GM21786 (cell line): ENCODE measurements around the gene PANK2.
A peak's percentile ranks its signal among the peaks of the same experiment; 100 is the strongest.
"Not testable (repeated sequence)": the region's sequence is repeated elsewhere in the genome, so short reads cannot be mapped to it uniquely, and the experiment has no call there.

Experiments used
- ATAC-seq: cut with Tn5 transposase; IDR thresholded peaks from one replicate; pipeline ENCODE4 v1.9.1; 2021; ENCODE audit not compliant: unreplicated experiment

Gene PANK2

DNA sequence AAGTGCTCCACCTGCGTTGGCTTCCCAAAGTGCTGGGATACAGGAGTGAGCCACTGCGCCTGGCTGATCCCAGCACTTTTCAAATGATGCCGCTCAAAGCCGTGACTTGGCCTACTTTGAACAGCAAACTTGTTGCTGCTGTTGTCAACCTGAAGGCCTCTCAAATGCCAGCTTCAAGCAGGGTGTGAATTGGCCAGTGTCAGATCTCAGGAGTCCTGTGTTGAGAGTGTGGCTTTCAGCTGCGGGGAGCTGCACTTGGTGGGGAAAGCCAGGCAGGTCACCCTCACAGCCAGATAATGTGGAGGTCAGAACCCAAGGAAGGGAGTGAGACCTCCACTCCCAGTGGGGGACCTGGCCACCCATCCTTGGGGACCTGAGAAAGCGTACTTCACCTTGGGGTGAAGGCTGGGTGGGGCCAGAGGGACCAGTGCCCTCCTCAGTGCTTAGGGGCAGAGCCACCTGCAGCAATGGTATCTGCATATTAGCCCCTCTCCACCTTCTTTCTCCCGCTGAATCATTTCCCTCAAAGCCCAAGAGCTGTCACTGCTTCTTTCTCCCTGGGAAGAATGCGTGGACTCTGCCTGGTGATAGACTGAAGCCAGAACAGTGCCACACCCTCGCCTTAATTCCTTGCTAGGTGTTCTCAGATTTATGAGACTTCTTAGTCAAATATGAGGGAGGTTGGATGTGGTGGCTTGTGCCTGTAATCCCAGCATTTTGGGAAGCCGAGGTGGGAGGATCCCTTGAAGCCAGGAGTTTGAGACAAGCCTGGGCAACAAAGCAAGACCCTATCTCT is 19.1 kb upstream of the PANK2 start:
- no peak for ATAC-seq

DNA sequence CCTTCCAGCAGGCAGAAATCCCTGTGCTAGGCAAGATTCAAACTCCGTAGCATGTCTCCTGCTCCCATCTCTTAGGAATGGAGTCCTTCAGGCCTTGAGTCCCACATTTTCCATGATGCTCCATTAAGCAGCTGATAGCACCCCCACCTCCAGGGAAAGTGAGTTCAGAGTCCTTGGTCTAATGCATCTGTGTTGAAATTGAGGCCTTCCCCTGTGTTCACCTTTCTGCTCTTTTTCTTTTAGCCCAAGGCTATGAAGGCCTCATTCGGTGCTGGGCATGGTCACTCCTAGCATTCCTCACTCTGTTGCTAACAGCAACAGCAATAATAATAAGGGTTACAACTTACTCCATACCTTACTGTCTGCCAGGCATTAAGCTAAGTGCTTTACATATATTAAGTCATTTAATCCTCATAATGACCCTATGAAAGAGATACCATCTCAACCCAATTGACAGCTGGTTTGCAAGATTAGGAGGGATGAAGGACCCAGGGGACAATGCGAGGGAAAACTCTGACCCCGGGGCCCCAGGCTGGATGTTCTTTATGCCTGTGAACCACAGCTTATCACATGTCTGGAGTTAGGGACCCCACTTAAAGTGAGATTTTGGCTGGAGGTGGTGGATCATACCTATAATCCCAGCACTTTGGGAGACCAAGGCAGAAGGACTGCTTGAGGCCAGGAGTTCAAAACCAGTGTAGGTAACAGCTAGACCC is 17.5 kb upstream of the PANK2 start:
- no peak for ATAC-seq

DNA sequence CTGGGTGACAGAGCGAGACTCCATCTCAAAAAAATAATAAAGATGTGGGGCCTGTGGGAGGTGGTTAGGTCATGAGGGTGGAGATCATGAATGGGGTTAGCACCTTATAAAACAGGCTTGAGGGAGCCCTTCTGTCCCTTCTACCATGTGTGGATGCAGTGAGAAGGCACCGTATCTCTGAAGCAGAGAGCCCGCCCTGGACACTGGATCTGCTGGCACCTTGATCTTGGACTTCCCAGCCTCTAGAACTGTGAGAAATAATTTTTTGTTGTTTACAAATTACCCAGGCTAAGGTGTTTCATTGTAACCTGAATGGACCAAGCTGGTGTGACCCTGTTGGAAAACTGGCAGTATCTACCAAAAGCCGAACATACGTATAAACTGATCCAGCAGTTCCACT is 15.7 kb upstream of the PANK2 start:
- ATAC-seq = no peak

DNA sequence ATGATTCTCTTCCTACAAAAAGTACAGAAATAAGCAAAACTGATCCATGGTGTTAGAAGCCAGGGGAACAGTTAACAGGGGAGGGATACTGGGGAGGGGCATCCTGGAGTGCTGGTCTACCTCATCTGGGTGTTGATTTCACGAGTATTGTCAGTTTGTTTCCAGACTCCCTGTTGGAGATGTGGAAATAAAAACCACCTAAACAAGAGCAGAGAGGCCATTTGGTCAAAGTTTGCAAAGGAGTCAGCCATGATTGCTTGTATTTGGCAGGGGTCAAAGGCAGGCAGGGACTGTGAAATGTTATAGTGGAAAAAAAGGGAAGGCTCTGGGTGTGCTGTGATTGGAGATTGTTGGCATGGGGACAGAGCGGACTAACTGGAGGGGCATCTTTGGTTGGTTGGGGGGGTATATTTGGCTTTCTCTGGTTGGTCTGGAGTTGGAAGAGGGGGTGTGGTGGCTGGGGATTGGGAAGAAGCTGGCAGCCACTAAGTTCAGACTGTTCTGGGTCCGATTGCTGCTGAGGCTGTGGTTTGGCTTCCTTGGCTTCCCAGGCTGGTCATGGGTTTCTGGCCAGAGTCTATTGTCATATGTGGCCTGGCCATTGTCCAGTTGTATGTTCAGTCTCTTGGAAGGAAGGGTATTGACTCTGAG is 14.9 kb upstream of the PANK2 start:
- ATAC-seq = no peak

DNA sequence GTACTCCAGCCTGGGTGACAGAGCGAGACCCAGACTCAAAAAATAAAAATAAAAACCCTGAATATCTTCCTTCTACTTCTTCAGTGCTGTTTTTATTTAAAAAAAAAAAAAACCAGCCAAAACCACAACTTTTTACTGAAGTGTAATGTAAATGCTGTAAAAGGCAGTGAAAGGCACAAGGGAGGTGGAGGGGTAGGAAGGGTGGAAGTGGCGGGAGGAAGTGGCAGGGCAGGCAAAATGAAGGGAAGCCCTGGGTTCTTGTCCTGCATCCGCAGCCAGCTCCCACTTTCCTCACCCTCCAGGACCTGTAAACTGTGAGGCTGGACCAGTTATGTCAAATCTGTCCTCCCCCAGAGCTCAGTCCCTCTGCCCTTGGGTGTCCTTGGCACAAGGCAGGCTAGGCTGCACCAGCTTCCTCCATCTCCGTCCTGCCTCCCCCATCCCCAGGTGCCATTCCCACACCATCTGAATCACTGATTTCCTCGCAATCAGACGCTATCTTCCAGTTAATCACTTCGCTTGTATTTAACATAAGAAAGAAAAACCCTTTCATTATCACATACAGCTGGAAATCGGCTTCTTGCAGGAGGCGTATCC is 13.7 kb upstream of the PANK2 start:
- no peak for ATAC-seq

DNA sequence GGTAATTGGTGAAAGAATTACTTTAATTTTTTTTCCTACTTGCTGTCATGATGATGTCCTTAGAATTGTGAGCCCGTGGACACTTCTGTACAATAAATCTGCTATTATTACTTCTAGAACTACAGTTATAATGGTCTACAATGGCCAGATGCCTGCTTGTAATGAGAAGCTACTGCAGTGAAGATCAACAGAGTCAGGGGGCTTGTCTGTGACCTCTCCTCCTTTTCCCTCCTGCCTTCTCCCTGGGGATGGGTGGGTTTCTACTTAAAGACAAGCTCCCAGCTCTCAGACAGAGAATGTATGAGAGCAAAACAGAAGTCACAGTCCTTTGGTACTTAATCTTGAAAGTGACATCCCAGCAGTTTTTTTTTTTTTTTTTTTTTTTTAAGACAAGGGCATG is 13.2 kb upstream of the PANK2 start:
- ATAC-seq = no peak

DNA sequence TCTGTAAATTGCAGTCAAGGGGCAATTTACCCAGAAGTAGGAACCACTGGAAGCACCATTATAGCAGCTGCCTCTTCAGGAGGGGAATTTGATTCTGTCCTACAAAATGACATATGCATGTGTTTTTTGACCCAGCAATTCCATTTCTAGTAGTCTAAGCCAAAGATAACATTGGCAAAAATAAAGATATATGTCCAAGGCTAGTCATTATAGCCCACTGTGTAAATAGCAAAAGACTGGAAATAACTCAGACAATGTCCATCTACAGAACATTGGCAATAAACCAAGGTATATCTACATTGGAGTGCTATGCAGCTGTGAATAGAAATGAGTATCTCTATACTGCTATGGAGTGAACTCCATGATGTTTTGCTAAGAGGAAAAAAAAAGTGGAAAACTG is 12.5 kb upstream of the PANK2 start:
- no peak for ATAC-seq

DNA sequence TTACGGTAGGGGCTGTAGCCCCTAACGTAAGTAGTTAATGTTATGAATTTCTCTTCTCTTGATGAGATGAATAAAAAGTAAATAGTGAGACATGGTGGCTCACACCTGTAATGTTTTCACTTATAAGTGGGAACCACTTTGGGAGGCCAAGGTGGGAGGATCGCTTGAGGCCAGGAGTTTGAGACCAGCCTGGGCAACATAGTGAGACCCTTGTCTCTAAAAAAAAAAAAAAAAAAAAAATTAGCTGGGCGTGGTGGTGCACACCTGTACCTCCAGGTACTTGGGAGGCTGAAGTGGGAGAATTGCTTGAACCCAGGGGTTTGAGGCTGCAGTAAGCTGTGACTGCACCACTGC is 10.3 kb upstream of the PANK2 start:
- ATAC-seq = not testable (repeated sequence)

DNA sequence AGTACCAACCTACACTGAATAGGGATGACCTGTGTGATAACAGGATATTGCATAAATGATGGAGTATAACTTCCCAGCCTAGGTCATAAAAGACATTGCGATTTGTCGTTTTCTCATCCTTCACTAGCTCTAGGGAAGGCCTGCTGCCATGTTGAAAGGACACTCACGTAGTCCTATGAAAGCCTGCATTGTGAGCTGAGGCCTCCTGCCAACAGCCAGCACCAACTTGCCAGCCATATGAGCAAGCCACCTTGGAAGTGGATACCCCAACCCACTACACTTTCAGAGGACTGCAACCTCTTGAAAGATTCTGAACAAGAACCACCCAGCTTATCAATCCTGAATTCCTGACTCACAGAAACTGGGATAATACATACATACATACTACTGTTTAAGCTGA is 3.5 kb upstream of the PANK2 start:
- no peak for ATAC-seq

DNA sequence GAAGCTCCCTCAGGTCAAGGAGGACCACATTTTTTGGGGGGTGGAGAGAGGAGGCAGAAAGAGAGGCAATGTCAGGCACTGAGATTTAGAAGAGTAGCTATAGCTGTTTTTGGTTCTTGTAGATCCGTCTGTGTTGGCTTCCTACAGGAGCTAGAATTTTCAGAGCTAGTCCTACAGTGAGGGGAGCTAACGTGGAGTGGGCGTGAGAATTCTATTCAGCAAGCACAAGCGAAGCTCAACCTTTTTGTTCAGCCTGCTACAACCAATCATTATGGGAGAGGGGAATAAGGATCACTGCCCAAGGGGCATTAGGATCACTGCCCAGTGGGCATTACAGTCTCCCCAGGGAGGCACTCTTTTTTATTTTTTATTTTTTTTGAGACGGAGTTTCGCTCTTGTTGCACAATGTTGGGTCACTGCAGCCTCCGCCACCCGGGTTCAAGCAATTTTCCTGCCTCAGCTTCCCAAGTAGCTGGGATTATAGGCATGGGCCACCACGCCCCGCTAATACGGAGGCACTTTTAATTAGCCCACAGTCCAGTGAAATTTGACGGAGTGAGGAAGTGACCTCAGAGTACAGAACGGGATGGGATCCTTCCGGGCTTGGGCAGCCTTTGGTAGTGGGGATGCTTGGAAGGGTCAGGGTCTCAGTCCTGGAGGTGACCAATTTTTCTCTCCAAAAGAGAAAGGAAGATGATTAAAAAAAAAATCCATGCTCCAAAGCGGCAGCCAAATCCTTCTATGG is 1.1 kb upstream of the PANK2 start:
- ATAC-seq = no peak

DNA sequence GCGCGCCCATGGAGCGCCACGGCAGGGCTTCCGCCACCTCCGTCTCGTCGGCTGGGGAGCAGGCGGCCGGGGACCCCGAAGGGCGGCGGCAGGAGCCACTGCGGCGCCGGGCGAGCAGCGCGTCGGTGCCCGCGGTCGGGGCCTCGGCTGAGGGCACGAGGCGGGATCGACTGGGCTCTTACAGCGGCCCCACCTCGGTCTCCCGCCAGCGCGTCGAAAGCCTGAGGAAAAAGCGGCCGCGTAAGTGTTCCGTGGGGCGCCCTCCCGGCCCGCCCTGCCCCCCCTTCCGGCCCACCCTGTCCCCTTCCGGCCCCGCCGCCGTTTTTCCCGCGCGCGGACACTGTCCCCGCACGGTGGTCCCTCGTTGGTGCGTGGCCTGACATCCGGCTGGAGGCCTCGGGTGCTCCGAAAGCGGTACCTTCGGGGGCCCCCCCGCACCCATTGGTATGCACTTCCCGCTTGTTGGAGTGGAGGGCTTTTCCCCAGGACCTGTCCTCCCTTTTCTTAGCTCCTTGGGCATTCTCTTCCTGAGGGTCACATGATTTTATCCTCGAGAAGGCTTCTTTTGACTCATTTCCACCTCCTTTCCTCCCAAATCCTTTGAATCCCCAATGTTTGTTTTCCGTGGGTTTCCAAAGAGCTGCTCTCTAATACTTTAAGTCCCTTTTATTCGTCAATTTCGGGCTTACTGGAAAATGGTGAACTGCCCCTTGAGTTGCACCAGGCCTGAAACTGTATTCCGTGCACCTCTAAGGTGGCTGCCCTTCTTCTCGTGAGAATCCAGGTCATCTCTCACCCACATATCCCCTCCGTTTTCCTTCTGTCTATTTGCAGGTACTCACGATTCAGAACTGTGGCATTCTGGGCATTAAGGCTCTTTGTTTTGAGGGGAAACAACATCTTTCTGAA is 556 bp downstream of the PANK2 start:
- peak; percentile 24 for ATAC-seq

DNA sequence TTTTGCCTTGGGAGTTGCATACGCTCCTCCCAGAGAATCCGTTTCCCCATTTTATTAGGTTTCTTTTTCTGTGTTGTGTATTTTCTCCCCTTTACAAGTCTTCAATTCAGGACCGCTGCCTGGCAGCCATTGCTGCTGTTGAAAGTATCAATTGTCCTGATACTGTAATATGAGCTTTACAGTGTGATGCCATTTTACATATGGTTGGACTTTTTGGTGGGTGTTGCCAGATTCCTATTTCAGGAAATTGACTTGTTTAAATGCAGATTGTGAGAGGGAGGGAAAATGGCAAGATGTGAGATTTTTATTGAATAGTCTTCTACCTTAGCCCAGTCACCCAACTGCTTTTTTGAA is 1.2 kb downstream of the PANK2 start:
- no peak for ATAC-seq

DNA sequence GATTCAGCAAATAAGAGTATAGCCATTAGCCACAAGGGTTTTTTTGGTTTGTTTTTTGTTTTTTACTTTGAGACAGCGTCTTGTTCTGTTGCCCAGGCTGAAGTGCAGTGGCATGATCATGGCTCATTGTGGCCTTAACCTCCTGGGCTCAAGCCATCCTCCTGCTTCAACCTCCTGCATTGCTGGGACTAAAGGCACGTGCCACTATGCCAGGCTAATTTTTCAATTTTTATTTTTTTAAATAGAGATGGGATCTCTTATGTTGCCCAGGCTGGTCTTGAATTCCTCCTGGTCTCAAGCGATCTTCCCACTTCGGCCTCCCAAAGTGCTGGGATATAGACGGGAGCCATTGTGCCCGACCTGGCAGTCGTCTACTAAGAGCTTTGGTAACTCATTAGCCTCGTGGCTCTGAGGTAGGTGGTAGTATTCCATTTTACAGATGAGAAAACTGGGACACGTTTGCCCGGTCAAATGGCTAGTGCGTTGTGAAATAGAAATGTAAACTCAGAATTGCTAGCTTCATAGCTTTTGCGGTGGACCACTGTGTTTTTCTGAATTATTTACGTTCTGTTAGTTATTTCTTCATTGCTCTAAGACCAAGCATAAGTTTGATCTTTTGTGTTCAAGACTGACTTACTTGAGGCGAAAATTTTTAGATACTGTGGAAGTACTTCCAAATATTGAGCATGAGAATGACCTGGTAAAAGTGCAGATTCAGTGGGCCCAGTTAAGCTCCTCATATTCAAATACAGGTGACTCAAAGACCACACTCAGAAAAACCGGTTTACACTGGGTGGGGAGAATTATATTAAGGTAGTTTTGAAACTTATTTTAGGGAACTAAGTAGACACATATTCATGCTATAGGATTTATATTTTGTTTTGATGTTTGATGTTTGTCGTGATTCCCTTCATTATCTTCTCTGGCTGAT is 2.1 kb downstream of the PANK2 start:
- no peak for ATAC-seq

DNA sequence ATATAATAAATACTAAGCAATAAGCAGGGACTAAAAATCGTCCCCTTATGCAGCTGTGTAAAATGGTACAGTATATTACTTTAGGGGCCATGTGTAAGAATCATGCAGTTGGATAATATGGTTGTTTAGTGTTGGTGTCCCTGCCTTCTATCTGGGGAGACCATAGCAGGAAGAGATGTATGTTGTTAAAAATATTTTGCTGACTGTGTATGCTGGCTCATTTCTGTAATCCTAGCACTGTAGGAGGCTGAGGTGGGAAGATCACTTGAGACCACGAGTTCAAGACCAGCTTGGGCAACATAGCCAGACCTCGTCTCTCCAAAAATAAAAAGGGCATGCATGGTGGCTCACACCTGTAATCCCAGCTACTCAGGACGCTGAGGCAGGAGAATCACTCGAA is 5.6 kb downstream of the PANK2 start:
- ATAC-seq = no peak

DNA sequence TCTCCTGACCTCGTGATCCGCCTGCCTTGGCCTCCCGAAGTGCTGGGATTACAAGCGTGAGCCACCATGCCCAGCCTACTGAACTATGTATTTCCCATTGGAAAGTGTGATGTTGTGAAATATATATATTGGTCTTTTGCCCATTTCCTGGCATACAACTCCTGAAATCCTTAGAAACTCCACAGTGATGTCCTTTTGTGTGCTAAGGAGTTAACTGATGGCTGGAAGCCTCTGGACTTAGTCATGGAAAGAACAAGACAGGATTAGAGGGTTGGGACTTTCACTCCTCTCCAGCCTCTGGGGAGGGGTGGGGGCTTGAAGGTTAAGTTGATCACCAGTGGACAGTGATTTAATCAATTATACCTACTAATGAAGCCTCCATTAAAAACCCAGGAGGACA is 7.1 kb downstream of the PANK2 start:
- no peak for ATAC-seq

DNA sequence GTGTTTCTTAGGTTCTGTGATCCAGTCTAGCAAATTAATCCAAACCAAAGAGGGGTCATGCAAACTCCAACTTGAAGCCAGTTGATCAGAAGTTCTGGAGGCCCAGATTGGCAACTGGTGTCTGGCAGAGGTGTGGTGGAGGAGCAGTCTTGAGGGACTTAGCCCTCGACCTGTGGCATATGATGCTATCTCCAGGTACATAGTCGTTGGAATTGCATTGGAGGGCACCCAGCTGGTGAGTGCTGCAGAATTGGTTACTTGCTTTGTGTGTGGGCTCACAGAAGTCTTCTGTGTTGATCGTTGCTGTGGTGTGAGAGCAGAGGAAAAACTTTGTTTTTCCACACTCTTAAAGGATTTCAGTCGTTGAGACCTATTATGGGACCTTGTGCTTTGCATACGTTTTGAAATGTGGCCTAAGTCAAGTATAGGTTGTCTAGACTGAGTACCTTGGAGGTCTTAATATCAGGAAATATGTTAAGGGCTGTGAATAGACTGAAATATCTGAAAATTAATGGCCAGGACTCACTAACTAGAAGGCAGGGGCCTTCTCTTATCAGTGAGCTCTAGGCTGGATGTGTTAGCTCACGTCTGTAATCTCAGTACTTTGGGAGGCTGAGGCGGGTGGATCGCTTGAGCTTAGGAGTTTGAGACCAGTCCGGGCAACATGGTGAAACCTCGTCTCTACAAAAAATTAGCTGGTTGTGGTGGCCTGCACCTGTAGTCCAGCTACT is 7.8 kb downstream of the PANK2 start:
- no peak for ATAC-seq

DNA sequence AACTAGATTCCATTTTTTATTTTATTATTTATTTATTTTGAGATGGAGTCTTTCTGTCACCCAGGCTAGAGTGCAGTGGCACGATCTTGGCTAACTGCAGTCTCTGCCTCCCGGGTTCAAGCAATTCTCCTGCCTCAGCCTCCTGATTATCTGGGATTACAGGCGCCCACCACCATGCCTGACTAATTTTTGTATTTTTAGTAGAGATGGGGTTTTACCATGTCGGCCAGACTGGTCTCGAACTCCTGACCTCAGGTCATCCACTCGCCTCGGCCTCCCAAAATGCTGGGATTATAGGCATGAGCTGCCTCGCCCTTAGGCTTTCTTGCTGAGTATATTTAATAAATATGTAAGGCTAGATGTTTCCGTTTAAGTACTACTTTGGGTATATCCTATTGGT is 9.0 kb downstream of the PANK2 start:
- not testable (repeated sequence) for ATAC-seq

DNA sequence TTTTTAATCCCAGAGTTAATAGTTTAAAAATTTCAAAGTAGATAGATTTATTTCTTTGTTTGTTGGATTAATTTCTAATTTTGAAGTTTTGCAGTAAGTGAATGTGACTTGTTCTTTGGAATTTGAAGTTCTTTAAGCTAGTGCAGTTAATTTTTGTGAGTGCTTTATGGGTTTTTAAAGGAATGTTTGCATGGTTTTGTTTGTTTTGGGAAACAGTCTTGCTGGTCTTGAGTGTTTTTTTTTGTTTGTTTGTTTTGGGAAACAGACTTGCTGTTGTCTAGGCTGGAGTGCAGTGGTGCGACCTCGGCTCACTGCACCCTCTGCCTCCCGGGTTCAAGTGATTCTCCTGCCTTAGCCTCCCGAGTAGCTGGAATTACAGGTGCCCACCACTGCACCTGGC is 9.5 kb downstream of the PANK2 start:
- no peak for ATAC-seq
